SHP77 treated with DMSO at 0.1 percent for 48 hours (cell line): ENCODE measurements around the gene CACNG1.

ENCODE experiments used
- DNase-seq: peaks from one replicate; lab custom pipeline; 2025; lab: John Stamatoyannopoulos, UW

Gene CACNG1

DNA sequence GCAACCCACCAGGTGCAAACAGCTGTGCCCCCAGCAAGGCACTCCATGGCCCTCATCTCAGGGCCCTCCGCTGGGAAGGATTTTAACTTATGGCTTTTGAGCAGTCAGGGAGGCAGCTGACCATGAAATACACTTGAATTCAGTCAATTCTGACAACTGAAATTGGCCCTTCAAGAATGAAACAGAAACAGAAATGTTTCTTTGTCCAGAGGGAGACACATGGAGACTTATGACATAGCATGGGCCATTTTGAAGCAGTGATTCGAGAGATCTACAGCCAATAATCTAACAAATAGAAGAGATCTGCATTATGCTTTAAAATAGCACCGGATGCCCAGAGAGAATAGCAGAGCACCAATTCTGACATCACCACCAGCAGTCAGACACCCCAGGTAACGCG is 7.5 kb downstream of the CACNG1 start:
- DNase-seq = no peak

DNA sequence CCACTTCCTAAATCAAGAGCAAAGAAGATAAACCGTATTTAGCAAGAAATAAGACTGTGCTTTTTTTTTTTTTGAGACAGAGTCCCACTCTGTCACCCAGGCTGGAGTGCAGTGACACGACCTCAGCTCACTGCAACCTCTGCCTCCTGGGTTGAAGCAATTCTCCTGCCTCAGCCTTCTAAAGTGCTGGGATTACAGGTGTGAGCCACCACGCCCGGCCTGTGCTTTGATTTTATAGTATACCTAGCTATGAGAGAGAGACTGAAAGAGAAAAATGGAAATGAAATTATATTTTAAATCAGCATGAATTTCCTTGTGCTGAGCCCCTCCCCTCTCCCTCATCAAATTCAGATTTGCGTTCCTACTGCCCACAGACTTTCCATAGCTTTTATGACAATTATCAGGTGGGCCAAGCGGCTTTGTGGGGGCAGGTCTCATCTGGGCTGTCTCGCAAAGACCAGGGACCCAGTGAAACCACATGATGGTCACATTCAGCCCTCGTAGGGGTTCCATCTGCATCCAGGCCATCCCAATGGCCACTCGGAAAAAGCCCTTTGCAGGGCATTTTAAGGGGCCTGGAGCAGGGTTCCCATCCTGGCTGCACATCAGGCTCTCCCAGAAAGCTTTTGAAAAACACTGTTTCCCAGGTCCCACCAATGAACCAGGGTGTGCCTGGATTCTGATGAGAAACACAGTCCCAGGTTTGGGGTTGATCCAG is 8.5 kb downstream of the CACNG1 start:
- no peak for DNase-seq

DNA sequence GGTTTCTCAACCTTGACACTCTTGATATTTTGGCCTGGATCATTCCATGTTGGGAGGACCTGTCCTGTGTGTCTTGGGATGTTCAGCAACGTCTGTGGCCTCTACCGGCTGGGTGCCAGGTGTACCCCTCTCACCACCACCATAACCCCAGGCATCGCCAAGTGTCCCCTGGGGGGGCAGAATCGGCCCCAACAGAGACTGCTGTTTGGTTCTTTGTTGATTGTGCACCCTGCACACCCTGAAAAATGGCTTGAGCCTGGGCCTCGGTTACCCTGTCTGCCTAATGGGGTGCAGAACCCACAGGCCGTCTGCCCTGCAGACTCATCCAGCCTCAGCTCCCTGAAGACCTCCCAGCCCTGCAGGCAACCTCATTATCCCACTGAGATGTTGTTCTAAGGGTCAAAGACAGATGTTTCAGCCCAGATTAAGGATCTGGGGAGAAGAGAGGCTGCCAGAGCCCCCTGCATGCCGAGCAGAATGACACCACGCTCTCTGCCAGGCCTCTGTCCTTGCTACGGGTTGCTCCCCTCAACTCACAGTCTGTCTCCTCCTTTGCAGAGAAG is 9.2 kb downstream of the CACNG1 start:
- no peak for DNase-seq

DNA sequence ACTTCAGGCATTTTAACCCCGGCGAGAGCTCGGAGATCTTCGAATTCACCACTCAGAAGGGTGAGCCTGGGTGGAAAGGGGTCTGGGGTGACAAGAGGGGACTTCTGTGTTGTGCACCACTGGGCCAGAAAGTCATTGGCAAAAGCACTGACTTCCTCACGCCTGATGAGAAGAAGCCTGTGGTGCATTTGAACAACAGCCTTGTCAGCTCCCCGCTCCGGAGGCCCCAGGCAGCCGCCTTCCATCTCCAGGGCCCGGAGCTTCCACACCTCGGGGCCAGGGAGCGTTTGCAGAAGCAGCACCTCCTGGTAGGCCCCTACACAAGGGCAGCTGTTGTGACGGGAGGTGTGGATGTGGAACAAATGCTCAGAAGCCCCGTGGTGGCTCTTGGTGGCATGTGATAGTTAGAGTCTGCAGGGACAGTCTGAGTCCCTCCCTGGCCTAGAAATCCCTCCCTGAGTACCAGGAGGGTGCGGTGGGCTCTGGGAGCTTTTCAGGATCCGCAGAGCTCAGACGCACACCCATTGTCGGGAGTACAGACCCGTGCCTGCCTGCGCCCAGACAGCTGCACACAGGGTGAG is 9.7 kb downstream of the CACNG1 start:
- no peak for DNase-seq

DNA sequence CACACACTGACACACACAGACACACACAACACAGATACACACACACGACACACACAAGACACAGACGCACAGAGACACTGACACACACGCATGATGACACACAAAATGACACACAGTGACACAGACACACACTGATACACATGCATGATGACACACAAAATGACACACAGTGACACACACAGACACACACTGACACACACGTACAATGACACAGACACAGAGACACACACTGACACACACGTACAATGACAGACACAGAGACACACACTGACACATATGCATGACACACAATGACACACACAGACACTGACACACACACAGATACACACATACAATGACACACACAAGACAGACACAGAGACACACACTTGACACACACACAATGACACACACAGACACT is 10.3 kb downstream of the CACNG1 start:
- DNase-seq = no peak

DNA sequence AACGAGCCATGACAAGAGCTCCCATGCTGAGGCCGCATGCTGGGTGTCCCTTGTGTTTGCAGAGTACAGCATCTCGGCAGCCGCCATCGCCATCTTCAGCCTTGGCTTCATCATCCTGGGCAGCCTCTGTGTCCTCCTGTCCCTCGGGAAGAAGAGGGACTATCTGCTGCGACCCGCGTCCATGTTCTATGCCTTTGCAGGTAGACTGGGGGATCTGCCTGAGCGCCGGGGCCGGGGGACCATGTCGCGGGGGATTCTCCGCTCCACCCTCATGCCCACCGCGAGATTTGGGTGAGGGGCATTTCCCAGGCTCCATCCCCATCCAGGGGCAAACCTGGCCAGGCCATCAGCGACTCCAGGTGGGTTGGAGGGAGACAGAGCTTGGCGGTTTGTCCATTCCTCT is 10.7 kb downstream of the CACNG1 start:
- DNase-seq = no peak

DNA sequence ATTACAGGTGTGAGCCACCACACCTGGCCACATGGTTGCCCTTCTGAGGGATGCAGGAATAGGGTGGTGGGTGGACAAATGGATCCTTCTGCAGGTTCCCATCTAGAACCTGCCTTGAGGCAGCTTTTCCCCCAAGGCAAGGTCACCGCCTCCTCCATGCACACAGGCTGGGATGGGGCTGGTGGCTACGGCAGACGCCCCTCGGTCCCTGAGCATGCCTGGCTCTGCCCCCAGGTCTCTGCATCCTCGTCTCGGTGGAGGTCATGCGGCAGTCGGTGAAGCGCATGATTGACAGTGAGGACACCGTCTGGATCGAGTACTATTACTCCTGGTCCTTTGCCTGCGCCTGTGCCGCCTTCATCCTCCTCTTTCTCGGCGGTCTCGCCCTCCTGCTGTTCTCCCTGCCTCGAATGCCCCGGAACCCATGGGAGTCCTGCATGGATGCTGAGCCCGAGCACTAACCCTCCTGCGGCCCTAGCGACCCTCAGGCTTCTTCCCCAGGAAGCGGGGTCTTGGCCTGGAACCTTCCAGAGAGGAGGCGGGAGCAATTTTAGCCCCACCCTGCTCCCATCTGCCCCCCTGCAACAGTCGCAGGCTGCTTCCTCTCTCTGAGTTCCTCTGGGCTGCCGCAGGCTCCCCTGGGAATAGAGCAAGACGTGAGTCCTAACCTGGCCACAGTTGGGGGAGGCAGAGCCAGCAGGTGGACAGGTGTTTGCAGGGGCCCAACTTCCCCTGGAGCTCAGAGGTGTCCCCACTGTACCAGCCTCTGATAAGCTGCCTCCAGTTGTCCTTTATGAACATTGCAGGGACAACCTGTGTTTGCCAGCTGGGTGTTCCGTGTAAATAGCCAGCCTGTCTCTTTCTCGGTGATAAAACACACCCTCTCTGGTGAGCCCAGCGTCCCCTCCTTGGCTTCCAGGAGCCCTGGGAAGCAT is 11.7 kb downstream of the CACNG1 start:
- no peak for DNase-seq

DNA sequence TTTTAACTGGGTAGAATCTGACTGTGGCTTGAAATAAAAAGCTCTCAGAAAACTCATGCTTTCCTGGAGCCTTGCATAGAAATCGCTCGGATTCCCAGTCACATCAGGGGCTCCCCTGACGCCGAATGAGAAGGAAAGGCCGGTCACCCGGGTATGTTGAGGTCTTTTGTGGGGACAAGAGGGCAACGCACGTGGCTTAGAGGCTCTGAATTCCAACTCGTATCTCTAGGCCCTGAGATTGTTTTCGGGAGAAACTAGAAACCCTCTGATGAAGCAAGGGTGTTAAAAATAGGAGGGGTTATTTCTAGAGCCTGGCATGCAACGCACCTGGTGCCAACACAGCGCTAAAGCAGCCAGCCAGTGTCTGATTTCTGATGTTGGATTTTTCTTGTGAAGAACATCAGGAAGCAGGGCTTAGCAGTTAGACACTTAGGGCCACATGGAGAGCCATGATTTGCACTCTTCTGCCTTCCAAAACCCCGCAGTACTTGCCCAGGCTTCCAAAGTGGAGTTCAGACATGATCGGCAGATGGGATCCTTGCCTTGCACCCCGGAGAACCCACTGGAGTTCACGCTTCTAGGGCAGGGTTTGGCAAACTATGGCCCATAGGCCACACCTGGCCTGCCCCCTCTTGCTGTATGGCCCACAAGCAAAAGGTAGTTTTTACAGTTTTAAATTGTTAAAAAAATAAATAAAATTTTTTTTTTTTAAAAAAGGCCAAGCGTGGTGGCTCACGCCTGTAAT is 12.6 kb downstream of the CACNG1 start:
- no peak for DNase-seq

DNA sequence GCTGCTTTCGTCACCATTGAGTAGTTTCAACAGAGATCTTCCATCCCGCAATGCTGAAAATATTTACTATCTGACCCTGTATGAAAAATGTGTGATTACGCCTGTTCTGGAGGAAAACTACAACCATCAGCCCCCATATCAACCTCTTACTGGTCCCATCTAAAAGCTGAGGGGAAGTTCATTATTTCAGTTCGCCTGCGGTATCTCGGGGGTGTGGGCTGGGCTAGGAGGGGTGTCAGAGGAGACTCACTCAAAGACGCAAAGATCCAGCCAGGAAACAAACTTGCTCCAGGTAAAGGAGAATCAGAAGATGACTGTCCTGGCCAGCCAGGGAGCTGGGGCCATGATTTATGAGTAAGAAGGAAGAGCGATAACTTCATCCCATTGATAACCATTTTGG is 13.7 kb downstream of the CACNG1 start:
- DNase-seq = no peak

DNA sequence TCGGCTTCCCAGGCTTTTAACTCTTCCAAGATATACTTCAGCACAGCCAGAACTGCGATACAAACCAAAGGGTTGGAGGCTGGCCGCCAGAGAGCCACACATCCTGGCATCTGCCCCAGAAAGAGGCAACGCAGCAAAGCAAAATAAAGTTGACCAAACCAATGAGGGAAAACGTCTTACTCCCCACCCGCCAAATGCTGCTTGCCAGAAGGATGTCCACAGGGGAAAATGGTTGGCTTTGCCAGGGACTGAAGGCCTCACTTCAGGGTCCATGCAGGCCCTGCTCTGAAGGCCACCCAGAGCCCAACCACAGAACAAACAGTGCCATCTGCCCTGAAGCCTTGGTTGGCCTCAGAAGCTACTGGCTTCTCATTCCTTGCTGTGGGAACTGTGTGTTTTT is 15.0 kb downstream of the CACNG1 start:
- no peak for DNase-seq

DNA sequence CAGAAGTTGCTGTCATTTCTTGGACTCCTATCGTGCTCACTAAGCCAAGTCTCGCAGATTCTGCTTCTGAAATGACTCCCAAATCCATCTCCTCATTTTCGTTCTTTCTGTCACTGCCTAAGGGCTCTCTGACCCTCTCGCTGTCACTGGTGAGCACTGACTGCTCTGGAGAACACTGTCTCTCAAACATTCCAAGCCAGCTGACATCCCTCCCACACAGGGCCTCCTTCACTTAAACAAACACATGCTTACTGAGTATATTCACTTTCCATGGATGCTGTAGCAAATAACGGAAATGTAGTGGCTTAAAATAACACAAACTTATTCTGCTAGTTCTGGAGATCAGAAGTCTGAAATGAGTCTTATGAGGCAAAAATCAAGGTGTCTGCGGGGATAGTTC is 18.8 kb downstream of the CACNG1 start:
- no peak for DNase-seq

DNA sequence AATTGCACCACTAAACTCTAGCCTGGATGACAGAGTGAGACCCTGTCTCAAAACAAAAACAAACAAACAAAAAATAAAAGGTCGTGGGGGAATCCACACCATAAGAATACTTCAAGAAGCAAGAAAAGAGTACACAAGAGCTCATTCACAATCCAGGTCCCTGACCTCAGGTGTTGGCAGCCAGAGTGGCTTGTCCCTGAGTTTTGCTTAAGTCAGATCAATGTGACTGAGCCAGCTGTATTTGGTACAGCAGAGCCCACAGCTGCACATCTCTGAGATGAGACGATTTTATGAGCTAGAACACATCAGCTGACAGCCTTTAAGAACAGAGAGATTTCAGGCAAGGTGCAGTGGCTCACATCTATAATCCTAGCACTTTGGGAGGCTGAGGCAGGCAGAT is 22.4 kb downstream of the CACNG1 start:
- DNase-seq = no peak

DNA sequence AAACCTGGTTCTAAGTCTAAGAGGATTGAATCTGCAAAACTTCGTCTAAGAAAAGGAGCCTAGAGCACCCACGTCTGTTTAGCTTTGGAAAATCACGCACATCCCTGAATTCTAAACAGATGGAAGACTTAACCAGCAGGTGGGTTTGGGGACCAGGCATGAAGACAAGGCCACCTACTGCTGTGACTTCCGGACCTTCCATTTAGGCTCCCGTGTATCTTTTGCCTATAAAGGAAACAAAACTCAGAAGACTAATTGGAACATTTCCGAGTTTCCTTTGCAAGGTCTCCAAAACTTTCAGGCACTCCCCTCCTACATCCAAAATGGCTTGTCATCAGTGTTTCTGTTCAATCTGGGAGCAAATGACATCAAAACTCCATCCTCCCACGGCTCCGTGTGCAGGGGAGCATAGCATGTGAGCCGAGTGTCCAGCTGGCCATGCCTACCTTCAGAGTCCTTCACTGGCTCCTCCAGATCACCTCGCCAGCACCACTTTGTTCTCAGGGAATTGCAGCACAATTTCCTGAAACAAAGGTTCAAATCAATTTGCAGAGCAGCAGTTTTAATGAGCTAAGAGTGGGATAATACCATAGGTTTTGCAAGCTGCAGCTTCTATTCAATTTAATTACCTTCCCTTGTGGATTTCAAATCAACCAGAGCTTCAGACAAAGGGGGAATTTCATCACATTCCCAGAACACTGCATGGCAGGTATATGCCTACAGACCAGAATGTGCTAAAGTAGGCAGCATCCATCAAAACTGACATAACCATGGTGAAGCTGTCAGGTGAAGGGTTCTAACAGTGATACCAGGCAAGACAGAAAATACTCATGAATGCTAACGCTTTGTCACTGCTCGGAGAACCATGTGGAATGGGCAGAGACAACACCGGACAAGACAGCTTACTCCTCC is 23.5 kb downstream of the CACNG1 start:
- DNase-seq = no peak

DNA sequence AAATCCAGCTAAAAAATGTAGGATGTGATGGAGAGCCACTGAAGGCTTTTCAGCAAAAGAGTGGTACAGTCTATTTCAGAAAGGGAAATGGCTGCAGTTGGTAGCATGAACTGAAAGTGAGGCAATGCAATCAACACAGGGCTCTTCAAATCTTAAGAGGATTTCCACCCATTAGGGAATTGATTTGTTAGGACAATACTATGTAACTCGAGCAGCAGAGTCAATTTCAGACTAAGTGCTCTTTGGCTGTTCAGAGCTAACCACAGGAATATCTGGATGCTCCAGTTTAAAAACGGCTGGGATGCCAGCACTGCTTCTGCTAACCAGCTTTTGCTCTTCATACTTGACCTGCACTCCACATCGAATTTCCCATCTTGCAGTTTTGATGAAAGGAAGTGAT is 24.6 kb downstream of the CACNG1 start:
- DNase-seq = no peak

DNA sequence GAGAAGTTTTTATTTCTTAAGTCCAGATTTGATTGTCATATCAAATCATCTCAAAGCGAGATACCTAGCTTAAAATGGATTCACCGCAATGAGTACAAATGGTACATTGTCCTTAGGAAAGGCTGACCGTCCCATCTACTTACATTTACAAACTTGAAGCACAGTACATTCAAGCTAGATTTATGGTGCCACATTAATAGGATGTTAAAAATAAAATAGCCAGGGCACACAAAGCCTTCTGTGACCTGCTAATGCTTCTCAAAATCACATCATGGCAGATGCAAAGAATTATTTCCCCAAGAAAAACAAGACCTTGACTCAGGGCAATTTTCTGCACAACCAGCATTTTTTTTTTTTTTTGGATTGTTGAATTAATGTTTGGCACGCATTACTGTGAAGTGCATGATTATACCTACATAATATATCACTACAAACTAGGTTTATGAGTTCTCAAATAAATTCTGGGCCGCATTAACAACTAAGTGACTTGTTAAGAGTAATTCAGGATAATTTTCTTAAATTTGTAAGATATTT is 25.3 kb downstream of the CACNG1 start:
- no peak for DNase-seq

DNA sequence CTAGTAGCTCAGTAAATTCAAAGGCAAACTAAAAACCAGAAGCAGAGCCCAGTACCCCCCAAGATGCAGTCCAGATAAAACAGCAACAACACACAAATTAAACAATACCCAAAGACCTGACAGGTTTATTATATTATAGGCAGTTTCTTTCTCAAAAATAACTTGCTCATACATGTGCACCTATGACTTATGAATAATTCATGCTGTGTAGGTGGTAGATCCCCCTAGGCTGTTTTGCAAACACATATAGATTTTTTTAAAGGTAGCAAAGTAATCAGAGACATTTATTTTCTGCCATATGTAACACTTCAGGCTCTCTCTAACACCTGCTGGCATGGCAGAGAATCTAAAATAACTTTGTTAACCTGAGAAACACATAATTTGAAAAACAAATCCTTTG is 27.2 kb downstream of the CACNG1 start:
- no peak for DNase-seq

DNA sequence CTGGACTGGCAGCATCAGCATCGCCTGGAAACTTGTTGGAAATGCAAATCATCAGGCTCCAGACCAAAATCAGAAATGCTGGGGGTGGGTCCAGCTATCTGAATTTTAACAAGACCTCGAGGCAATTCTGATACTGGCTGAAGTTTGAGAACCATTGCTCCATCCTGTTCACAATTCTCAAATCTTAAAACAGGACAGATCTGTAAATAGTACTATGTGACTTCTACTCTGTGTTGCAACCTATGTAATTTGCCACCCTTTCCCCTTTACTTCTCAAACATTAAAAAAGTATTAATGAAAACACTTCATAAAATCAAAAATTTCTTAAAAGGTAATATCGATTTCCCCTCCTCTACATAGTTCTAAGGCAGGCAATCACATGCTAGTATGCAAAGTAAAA is 28.5 kb downstream of the CACNG1 start:
- no peak for DNase-seq

DNA sequence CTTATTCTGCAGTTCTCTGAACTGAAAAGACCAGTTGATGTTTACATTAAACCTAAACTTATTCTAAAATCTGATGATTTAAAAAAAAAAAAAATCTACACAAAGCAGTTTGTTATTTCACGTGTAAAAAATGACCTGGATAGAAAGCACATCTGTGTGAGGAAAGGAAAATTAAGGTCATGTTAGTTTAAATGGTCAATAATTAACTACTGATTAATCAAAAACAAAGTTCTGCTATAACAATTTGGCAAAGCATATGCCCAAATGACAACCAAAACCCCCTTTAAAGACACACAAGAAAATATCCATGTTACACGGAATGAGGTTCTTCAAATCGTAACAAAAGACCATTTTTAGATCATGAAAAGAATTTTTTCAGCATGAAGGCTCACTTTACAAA is 30.4 kb downstream of the CACNG1 start:
- DNase-seq = no peak

DNA sequence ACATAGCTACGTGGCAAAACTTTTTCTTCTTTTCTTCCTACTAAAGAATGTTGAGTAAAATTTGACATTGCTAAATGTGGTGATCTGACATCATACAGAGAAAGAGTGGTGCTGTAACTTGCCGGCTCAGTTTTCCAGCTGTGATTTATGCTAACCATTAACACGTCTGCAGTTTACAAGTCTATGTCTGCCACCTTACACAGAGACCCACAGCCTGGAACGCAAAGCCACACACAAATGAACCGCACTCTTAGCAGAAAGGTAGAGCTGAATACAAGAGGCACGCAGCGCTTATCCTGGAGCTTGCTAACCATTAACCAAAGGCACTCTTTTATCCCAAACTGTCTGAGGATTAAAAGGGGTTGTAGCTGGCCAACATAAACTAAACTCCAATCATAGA is 31.9 kb downstream of the CACNG1 start:
- no peak for DNase-seq

DNA sequence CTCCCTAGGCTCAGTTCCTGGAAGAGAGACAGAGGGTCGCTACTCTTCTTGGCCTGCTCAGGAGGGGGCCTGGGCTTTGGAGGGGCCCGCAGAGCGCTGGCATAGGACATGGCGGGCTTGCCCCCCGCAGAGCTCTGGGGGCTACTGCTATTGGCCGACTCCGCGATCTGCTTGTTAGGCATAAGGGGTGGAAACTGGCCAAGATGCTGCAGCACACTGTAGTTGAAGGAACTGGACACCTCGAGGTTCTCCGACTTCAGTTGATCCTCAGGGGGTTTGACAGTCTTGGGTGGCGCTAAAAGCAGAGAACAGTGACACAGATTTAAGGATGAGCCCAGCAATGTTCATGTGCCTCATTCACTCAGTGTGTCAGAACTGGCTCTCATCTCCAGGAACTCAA is 33.9 kb downstream of the CACNG1 start:
- DNase-seq = no peak

DNA sequence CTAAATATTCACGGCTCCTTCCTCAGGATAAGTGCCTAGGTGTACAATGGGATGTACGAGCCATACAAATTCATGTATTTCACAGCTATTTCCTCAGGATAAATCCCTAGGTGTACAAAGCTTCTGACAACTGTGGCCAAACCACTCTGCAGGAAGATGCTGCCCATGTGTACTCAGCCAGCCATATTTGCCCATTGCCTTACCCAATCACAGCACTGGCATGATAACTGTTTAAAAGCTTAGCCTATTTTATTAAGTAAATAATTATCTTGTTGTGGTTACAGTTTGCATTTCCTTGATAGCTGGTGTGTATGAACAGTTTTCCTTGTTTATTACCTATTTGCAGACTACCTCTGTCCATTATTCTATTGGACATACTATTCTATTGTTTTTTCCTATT is 35.1 kb downstream of the CACNG1 start:
- DNase-seq = no peak
